HL-60 (cell line): Measurements from ENCODE around the gene RPL22L1.

Experiments used
- DNase-seq, 2 experiments: peaks; one replicate each; pipeline ENCODE4 v3.0.0-alpha.2; 2010 to 2020; ENCODE audit warnings: low read depth in 1 of 2, low spot score in 1 of 2
- H3K27ac ChIP-seq: fragments of 250-450 bp; sonication (Bioruptor Pico); replicated peaks from 2 replicates; pipeline ENCODE4 v1.5.1; 2020; ENCODE audit warnings: mild to moderate bottlenecking, moderate library complexity
- H3K27me3 ChIP-seq: fragments of 250-450 bp; sonication (Bioruptor Pico); 2 replicates; pipeline ENCODE4 v1.5.1; 2021; ENCODE audit warnings: mild to moderate bottlenecking, moderate library complexity; ENCODE audit not compliant: insufficient read depth, poor library complexity, severe bottlenecking
- H3K4me3 ChIP-seq: replicated peaks from 2 replicates; pipeline ENCODE4 v1.5.1; 2011; ENCODE audit warnings: mild to moderate bottlenecking, control low read depth, low read length; ENCODE audit not compliant: insufficient read depth
- CTCF ChIP-seq: IDR thresholded peaks from one replicate; pipeline ENCODE4 v1.5.1; 2011; ENCODE audit warnings: low read length, control low read depth, inconsistent platforms; ENCODE audit not compliant: insufficient read depth
- GABPA ChIP-seq: IDR thresholded peaks from 2 replicates; pipeline ENCODE4 v1.6.1; 2012; ENCODE audit warnings: low read depth
- POLR2AphosphoS5 ChIP-seq: IDR thresholded peaks from 2 replicates; pipeline ENCODE4 v1.6.1; 2012; ENCODE audit warnings: low read depth
- REST ChIP-seq: IDR thresholded peaks from 2 replicates; pipeline ENCODE4 v1.6.1; 2012; ENCODE audit warnings: low read depth; ENCODE audit not compliant: insufficient replicate concordance
- SPI1 ChIP-seq: IDR thresholded peaks from 2 replicates; pipeline ENCODE4 v1.6.1; 2012; ENCODE audit warnings: low read depth, mild to moderate bottlenecking, borderline replicate concordance

Gene RPL22L1

GRCh38 chr3:170815340-170815739 lies 54.7 kb downstream of the RPL22L1 start:
- no peak for TF ChIP-seq SPI1
- no peak for TF ChIP-seq GABPA
- no peak for TF ChIP-seq REST
- TF ChIP-seq CTCF, result no peak
- TF ChIP-seq POLR2AphosphoS5, result no peak
- no peak overlapping the region for H3K4me3 ChIP-seq
- DNase-seq, result no peak
- H3K27ac ChIP-seq, result no peak overlapping the region
- H3K27me3 ChIP-seq, result no peaks in the 10 kb centered on the region
